NCI-H2107 treated with DMSO at 0.1 percent for 48 hours (cell line): Measurements from ENCODE around the gene AGFG2.
"Not testable (repeated sequence)": the region's sequence is repeated elsewhere in the genome, so short reads cannot be mapped to it uniquely, and the experiment has no call there.

Experiments
- DNase-seq: peaks from one replicate; lab custom pipeline; 2025; ENCODE audit not compliant: unreplicated experiment; lab: John Stamatoyannopoulos, UW

Gene AGFG2, protein sequence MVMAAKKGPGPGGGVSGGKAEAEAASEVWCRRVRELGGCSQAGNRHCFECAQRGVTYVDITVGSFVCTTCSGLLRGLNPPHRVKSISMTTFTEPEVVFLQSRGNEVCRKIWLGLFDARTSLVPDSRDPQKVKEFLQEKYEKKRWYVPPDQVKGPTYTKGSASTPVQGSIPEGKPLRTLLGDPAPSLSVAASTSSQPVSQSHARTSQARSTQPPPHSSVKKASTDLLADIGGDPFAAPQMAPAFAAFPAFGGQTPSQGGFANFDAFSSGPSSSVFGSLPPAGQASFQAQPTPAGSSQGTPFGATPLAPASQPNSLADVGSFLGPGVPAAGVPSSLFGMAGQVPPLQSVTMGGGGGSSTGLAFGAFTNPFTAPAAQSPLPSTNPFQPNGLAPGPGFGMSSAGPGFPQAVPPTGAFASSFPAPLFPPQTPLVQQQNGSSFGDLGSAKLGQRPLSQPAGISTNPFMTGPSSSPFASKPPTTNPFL

DNA sequence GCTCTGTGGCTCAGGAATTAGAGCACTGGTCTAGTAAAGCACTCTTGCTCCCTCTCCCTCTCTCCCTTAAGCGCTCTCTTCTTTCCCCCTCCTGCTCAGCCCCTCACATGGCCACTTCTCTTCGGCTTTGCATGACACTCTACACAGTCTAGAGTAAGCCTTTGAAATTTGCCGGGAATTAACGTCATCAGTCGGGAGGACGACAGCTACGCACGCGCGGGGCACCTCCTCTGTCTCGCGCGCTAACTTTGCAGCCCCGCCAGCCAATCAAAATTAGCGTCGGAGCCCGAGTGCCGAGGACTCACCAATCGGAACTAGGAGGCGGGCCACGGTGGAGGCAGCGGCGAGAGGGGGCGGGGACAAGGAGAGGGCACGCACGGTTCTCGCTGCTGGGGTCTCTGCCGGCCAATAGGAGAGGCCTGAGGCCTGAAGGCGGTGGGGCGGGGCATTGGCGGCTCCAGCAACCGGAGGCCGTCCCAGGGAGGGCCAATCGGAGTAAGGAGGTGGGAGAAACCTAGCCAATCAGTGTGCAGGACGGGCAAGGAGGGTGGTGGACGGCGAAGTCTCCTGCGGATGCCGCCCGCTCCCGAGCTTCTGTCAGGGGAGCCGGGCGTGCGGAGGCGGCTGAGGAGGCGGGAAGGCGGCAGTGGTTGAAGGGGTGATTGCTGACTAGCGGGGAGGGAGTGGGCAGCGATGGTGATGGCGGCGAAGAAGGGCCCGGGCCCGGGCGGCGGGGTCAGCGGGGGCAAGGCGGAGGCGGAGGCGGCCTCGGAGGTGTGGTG, at the start of gene AGFG2:
TSS of gene AGFG2 (plus strand) at position 550 of the 782 bp plus-strand sequence. CDS start at position 694, 144 bp downstream.
- DNase-seq = peak; percentile 99

DNA sequence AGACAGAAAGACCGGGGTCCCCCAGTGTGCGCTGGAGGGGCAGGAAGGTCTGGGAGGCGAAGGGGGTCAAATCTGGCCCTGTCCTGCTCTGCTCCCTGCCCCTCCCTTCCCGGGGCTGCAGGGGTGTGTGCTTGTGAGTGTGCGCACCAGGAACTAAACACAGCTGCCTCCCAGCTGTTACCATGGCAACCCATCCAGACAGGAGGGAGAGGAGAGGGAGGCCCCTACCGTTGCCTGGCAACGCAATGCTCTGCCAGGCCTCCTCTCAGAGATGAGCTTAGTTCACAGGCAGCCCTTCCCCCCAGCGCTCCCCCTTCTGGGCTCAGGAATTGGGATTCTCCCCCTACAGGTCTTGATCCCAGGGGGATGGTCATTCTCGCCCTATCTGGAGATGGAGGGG, 49.2 kb upstream of the AGFG2 start:
- DNase-seq = peak; percentile 94

DNA sequence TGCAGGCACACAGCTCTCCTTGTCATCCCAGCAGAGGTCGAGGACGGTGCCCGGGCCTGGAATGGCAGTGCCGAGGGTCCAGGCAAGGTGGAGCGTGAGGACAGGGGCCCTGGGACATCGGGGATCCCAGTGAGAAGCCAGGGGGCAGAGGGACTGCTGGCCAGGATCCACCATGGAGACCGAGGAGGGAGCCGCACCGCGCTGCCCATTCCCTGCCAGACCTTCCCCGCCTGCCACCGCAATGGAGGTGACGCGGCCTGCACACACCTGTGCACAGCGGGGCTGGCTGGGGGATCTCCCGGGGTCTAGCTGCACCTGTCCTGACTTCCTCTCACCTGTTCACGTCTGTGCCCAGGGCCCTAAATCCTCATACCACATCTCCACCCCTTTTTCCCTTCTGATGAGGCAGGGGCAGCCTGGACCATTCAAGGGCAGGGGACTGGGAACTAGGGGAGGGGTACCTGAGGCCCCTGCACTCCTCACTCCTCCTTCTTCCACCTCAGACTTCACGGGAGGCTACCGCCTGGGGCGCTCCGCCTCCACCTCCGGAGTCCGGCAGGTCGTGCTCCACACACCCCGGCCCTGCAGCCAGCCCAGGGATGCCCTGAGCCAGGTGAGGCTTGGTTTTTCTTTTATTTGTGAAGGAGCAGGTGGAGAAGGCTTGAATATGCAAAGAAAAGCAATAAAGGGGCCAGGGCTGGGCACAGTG, 48.4 kb upstream of the AGFG2 start:
- DNase-seq = no peak

- no peak for DNase-seq
Observed at GRCh38 chr7:100491192-100491578, 47.8 kb upstream of the AGFG2 start.

- no peak for DNase-seq
Observed at GRCh38 chr7:100492738-100493475, 46.1 kb upstream of the AGFG2 start.

GRCh38 chr7:100493476-100494264, 45.3 kb upstream of the AGFG2 start:
- no peak for DNase-seq

GRCh38 chr7:100496509-100496908, 42.5 kb upstream of the AGFG2 start:
- DNase-seq = no peak

DNA sequence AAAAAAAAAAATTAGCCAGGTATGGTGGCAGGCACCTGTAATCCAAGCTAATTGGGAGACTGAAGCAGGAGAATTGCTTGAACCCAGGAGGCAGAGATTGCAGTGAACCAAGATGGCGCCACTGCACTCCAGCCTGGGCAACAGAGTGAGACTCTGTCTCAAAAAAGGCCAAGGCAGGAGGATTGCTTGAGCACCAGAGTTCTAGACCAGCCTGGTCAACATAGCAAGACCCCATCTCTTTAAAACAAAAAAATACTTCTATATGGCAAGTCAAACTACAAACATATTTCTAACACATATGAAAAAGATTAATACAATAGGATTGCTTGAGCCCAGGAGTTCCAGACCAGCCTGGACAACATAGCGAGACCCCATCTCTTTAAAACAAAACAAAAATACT, 38.3 kb upstream of the AGFG2 start:
- DNase-seq = not testable (repeated sequence)

- DNase-seq = not testable (repeated sequence)
Observed at GRCh38 chr7:100504031-100504430, 35.0 kb upstream of the AGFG2 start.

DNA sequence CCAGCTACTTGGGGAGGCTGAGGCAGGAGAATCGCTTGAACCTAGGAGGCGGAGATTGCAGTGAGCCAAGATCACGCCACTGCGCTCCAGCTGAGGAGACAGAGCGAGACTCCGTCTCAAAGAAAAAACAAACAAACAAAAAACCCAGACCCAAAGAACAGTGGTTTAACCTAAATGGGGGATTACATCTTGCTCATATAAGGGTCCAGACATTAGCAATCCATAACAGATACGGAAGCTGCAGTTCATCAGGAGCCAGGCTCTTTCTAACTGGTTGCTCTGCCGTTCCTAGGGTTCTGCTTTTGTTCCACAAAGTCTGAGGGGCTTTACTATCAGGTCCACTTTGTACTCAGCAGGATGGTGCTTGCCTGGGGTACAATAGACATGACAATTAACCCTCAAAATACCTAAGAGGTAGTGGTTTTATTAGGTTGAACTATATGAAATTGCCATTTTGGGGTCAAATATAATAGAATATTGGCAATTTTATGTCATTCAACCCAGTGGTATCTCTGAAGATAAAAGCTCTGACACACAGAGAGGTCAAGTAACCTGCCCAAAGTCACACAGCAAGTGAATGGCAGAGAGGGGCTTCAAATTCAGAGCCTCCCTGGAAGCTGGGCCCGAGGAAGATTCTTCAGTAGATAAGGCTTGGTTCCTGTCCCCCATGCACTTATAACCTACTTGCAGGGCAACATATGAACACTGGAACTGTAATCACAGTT, 34.0 kb upstream of the AGFG2 start:
- no peak for DNase-seq

GRCh38 chr7:100506356-100506923, 32.6 kb upstream of the AGFG2 start:
- DNase-seq = no peak

DNA sequence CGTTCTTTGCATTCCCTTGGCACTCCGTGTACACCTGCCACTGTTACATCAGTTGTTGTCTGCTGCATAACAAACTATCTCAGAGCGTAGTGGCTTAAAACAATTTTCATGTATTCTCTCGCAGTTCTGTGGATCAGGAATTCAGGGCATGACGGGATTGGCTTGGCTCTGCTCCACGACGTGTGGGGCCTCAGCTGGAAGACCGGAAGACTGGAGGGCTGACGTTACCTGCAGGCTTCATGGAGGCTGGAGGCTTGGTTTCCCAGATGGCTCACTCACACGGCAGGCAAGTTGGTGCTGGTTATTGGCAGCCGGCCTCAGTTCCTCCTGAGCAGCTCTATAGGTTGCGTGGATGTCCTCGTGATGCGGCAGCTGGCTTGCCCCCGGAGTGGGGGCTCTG, 29.8 kb upstream of the AGFG2 start:
- peak; percentile 35 for DNase-seq

DNA sequence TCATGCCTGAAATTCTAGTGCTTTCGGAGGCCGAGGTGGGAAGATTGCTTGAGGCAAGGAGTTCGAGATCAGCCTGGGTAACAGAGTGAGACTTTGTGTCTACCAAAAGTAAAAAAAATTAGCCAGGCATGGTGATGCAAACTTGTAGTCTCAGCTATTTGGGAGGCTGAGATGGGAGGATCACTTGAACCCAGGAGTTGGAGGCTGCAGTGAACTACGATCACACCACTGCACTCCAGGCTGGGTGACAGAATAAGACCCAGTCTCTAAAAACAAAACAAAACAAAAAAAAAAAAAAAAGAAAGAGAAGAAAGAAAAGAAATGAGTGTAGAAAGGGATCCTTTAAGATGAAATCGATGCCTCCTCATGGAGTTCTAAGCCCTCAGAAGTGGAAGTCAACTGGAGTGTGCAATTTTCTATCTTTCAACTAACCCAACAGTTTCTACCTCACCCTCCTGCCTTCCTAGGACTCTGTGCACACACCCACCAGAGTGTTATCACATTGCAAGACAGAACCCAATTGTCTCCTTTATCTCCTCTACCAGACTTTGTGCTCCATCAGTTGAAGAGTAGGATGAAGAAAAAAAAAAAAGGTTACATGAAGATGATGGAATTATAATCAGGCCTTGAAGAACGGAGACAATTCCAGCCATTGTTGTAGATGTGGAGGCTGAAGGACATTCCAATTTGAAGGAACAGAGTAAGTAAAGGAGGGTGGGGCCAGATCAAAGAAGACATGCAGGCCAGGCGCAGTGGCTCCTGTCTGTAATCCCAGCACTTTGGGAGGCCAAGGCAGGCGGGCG, 28.4 kb upstream of the AGFG2 start:
- no peak for DNase-seq

DNA sequence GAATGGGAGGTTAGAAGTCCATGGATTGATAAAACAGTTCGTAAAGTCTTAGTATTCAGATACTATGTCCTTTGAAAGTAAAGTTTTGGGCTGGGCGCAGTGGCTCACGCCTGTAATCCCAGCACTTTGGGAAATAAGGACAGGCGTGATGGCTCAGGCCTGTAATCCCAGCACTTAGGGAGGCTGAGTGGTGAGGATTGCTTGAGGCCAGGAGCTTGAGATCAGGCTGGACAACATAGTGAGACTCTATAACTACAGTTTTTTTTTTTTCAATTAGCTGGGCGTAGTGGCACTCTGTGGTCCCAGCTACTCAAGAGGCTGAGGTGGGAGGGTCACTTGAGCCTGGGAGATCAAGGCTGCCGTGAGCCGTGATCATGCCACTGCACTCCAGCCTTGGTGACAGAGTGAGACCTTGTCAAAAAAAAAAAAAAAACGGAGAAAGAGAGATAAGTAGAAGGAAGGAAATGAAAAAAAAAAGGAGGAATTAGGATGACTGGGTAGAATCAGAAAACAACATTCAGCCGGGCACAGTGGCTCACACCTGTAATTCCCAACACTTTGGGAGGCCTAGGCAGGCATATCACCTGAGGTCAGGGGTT, 25.7 kb upstream of the AGFG2 start:
- DNase-seq = no peak

DNA sequence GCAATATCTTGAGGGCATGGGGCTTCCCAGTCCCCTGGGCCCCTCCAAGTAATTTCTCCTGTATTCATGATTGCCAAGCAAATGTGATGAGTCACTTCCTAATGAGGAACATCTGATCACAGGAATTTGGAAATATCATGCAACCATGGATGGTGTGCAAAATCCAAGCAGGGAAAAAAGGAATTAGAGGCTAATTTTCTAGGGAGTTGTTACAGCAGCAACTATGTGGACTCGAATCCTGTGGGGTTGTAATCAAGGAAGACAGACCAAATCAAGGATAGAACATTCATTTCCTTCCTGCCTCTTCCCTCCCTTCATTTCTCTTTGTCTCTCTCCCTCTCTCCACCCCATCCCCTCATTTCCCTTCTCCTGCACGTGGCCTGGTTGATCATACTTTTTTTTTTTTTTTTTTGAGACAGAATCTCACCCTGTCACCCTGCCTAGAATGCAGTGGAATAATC, 23.9 kb upstream of the AGFG2 start:
- DNase-seq = no peak

GRCh38 chr7:100516135-100516812, 22.7 kb upstream of the AGFG2 start:
- no peak for DNase-seq

DNA sequence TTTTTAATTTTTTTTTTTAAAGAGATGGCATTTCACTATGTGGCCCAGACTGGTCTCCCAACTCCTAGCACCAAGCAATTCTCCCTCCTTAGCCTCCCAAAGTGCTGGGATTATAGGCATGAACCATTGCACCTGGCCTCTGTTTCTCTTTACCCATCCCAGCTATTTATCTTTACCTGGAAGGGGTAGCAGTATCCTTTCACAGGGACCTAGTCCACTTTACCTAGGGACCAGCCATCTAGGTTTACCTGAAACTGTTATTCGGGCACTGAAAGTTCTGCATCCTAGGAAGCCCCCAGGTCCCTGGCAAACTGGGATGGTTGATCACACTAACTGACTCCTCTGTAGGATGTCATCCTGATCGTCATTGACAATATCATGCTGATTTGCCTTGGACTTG, 21.7 kb upstream of the AGFG2 start:
- DNase-seq = no peak
